HCT116 (cell line): ENCODE data around the gene CEACAM18. TPM values are rescaled to one million over a fixed set of nuclear protein-coding genes. Genes with fewer than 3 reads are reported as not detected.

Source experiments
- ATAC-seq: fragments of 200-7000 bp; cut with Tn5 transposase; 2 replicates; pipeline ENCODE4 v1.9.1; 2020; ENCODE audit warnings: mild to moderate bottlenecking, moderate library complexity
- BruUV-seq: library from RNA; stranded (reverse); fragments of 400-500 nt; replicated peaks from 2 replicates; lab custom pipeline; 2021; lab: Mats Ljungman, UMichigan
- CTCF ChIA-PET: fragments of 300-600 bp; sonication (Branson Sonifier 250); formaldehyde crosslinking; loops from one replicate; lab custom pipeline; 2021; ENCODE audit warnings: antibody characterized with exemption; lab: Charles Lee
- POLR2A ChIA-PET: fragments of 300-600, 350-600 bp; sonication (Branson Sonifier 250); formaldehyde crosslinking; loops from one replicate; lab custom pipeline; 2021; ENCODE audit warnings: antibody characterized with exemption; lab: Charles Lee
- RAD21 ChIA-PET, 2 experiments: fragments of 300-600 bp; sonication (Branson Sonifier 250); formaldehyde crosslinking; loops; one replicate each; lab custom pipeline; 2023; ENCODE audit warnings: low total read pairs in 2 of 2; ENCODE audit not compliant: uncharacterized antibody in 2 of 2, unreplicated experiment in 2 of 2, low non-redundant PET in 1 of 2; lab: Charles Lee
- DNase-seq: peaks from one replicate; pipeline ENCODE4 v3.0.0-alpha.2; 2010; ENCODE audit warnings: low read depth, low spot score
- H2AFZ ChIP-seq: fragments of 200-600 bp; shearing (Covaris generic), sonication (generic); 2 replicates; pipeline ENCODE4 v1.6.1; 2017; ENCODE audit warnings: low read depth, mixed run types, mixed read lengths, antibody characterized with exemption, low read length; ENCODE audit not compliant: poor library complexity, severe bottlenecking
- H3K27ac ChIP-seq: 2 replicates; pipeline ENCODE4 v1.5.1; 2012; ENCODE audit warnings: low read depth, low read length
- H3K27me3 ChIP-seq: fragments of 200-600 bp; sonication (generic); 2 replicates; pipeline ENCODE4 v1.6.1; 2016; ENCODE audit warnings: mixed run types, low read length, mixed read lengths; ENCODE audit not compliant: insufficient read depth
- H3K36me3 ChIP-seq, 2 experiments: fragments of 200-500 bp in 1 of 2; fragments of 200-600 bp in 1 of 2; sonication (Bioruptor generic) in 1 of 2; sonication (generic) in 1 of 2; 2 replicates each; pipeline versions ENCODE4 v1.5.1 to v1.6.1; 2014 to 2016; ENCODE audit warnings: low read length in 2 of 2, inconsistent platforms in 1 of 2, mixed read lengths in 1 of 2, mixed run types in 1 of 2; ENCODE audit not compliant: insufficient read depth in 2 of 2, control insufficient read depth in 1 of 2
- H3K4me1 ChIP-seq, 2 experiments: fragments of 200-600 bp in 1 of 2; sonication (generic) in 1 of 2; 2 replicates each; pipeline versions ENCODE4 v1.5.1 to v1.6.1; 2012 to 2017; ENCODE audit warnings: low read length in 2 of 2, inconsistent platforms in 1 of 2, mild to moderate bottlenecking in 1 of 2, mixed read lengths in 1 of 2, mixed run types in 1 of 2, moderate library complexity in 1 of 2; ENCODE audit not compliant: insufficient read depth in 2 of 2, control insufficient read depth in 1 of 2
- H3K4me2 ChIP-seq: fragments of 200-600 bp; sonication (generic); 2 replicates; pipeline ENCODE4 v1.6.1; 2017; ENCODE audit warnings: mixed run types, low read length, mixed read lengths
- H3K4me3 ChIP-seq, 2 experiments: fragments of 200-600 bp in 1 of 2; sonication (generic) in 1 of 2; replicated peaks in 1 of 2; 2 replicates each; pipeline ENCODE4 v1.5.1; 2011 to 2016; ENCODE audit warnings: low read length in 2 of 2, control low read depth in 1 of 2, low read depth in 1 of 2, mild to moderate bottlenecking in 1 of 2, mixed read lengths in 1 of 2, mixed run types in 1 of 2
- H3K79me2 ChIP-seq: fragments of 200-600 bp; sonication (generic); 2 replicates; pipeline ENCODE4 v1.6.1; 2017; ENCODE audit warnings: mild to moderate bottlenecking, mixed run types, low read length, moderate library complexity, mixed read lengths; ENCODE audit not compliant: insufficient read depth
- H3K9ac ChIP-seq: fragments of 200-600 bp; sonication (generic); 2 replicates; pipeline ENCODE4 v1.6.1; 2016; ENCODE audit warnings: low read length, mixed read lengths
- H3K9me2 ChIP-seq: fragments of 200-600 bp; sonication (generic), shearing (Covaris generic); 2 replicates; pipeline ENCODE4 v1.6.1; 2017; ENCODE audit warnings: mixed run types, mild to moderate bottlenecking, moderate library complexity; ENCODE audit not compliant: insufficient read depth
- H3K9me3 ChIP-seq, 2 experiments: fragments of 200-500 bp in 1 of 2; fragments of 200-600 bp in 1 of 2; sonication (Bioruptor generic) in 1 of 2; sonication (generic) in 1 of 2; 2 replicates each; pipeline ENCODE4 v1.6.1; 2014 to 2017; ENCODE audit warnings: low read length in 2 of 2, mixed read lengths in 2 of 2, inconsistent platforms in 1 of 2, low read depth in 1 of 2, mild to moderate bottlenecking in 1 of 2, mixed run types in 1 of 2, moderate library complexity in 1 of 2; ENCODE audit not compliant: control insufficient read depth in 1 of 2, insufficient read depth in 1 of 2
- H4K20me1 ChIP-seq: fragments of 200-600 bp; sonication (generic), shearing (Covaris generic); 2 replicates; pipeline ENCODE4 v1.6.1; 2017; ENCODE audit warnings: mixed run types, mild to moderate bottlenecking, moderate library complexity; ENCODE audit not compliant: insufficient read depth
- CEBPB ChIP-seq: IDR thresholded peaks from 2 replicates; pipeline ENCODE4 v1.6.1; 2012; ENCODE audit warnings: low read depth
- EGR1 ChIP-seq: IDR thresholded peaks from 2 replicates; pipeline ENCODE4 v1.6.1; 2012; ENCODE audit warnings: low read depth
- ELF1 ChIP-seq: IDR thresholded peaks from 2 replicates; pipeline ENCODE4 v1.6.1; 2012; ENCODE audit warnings: low read depth, borderline replicate concordance
- EZH2phosphoT487 ChIP-seq: fragments of 200-600 bp; IDR thresholded peaks from 2 replicates; pipeline ENCODE4 v1.6.1; 2018; ENCODE audit warnings: antibody characterized with exemption, borderline replicate concordance
- JUND ChIP-seq: IDR thresholded peaks from 2 replicates; pipeline ENCODE4 v1.6.1; 2012
- SRF ChIP-seq: IDR thresholded peaks from 2 replicates; pipeline ENCODE4 v1.6.1; 2012; ENCODE audit warnings: low read depth
- TCF7L2 ChIP-seq: IDR thresholded peaks from 2 replicates; pipeline ENCODE4 v1.7.0; 2011; ENCODE audit warnings: borderline replicate concordance, inconsistent platforms; ENCODE audit not compliant: insufficient read depth, insufficient read length; ENCODE audit errors: extremely low read depth
- YY1 ChIP-seq: IDR thresholded peaks from 2 replicates; pipeline ENCODE4 v1.6.1; 2011; ENCODE audit warnings: low read length, low read depth, moderate library complexity, mild to moderate bottlenecking; ENCODE audit not compliant: insufficient replicate concordance; ENCODE audit errors: extremely low read depth
- ZFX ChIP-seq: fragments of 450-650 bp; IDR thresholded peaks from 2 replicates; pipeline ENCODE4 v1.6.1; 2017
- ZNF274 ChIP-seq: fragments of 200-500 bp; sonication (Bioruptor generic); IDR thresholded peaks from 2 replicates; pipeline ENCODE4 v1.6.1; 2014; ENCODE audit warnings: mild to moderate bottlenecking, low read depth, low read length, inconsistent platforms
- intact Hi-C: fragments of 100-400 bp; cut with micrococcal nuclease; formaldehyde crosslinking; loops from 2 replicates; pipeline ENCODE4 v1.10.0; 2022
- total RNA-seq: library from RNA; stranded (reverse); gene quantifications from one replicate; pipeline ENCODE4 v1.2.1, GENCODE V29; 2021; ENCODE audit not compliant: unreplicated experiment
- TF ChIP-seq, protein P1 (sequence below): IDR thresholded peaks from 2 replicates; pipeline ENCODE4 v1.6.1; 2012; ENCODE audit warnings: low read depth
- TF ChIP-seq, protein P2 (sequence below): IDR thresholded peaks from 2 replicates; pipeline ENCODE4 v1.6.1; 2012

CEACAM18 gene
- total RNA-seq, 1 experiment from 2014 or later = not detected

DNA sequence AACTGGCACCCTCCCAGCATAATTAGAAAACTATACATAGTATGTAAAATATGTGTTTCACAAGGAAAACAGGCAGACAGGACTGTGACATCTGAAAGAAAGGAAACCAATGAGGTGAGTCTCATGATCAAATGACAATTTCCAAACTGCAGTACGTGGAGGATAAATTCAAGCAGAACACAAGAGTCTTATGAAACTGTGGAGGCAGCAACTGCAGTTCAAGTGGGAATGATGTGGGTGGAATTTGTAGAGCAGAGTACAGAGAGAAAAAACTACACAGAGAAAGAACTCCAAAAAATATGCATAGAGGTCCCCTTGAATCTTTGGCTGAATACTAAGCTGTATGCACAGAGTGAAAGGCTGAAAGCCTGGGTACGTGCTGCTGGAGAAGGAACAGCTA lies 43.4 kb downstream of the CEACAM18 start:
- no peak overlapping the region for H3K27ac ChIP-seq
- RAD21 ChIA-PET = no interaction called here
- no peak overlapping the region for H3K4me2 ChIP-seq
- POLR2A ChIA-PET = no interaction called here
- no peak overlapping the region for H3K4me3 ChIP-seq
- H3K4me1 ChIP-seq = no peaks in the 10 kb centered on the region
- H3K27me3 ChIP-seq = peaks cover 26% of the 10 kb centered on the region
- H3K9me3 ChIP-seq = no peaks in the 10 kb centered on the region; a peak in 1 of 4 replicates
- no TSS peak for BruUV-seq
- no peaks in the 10 kb centered on the region for H3K36me3 ChIP-seq
- H3K79me2 ChIP-seq = no peaks in the 10 kb centered on the region
- CTCF ChIA-PET = no interaction called here
- TF ChIP-seq TCF7L2 (no peak), ZFX (no peak), JUND (no peak), ELF1 (no peak), YY1 (no peak), SRF (no peak), CEBPB (no peak), EZH2phosphoT487 (no peak), EGR1 (no peak), ZNF274 (no peak)
- TF ChIP-seq, protein P1, sequence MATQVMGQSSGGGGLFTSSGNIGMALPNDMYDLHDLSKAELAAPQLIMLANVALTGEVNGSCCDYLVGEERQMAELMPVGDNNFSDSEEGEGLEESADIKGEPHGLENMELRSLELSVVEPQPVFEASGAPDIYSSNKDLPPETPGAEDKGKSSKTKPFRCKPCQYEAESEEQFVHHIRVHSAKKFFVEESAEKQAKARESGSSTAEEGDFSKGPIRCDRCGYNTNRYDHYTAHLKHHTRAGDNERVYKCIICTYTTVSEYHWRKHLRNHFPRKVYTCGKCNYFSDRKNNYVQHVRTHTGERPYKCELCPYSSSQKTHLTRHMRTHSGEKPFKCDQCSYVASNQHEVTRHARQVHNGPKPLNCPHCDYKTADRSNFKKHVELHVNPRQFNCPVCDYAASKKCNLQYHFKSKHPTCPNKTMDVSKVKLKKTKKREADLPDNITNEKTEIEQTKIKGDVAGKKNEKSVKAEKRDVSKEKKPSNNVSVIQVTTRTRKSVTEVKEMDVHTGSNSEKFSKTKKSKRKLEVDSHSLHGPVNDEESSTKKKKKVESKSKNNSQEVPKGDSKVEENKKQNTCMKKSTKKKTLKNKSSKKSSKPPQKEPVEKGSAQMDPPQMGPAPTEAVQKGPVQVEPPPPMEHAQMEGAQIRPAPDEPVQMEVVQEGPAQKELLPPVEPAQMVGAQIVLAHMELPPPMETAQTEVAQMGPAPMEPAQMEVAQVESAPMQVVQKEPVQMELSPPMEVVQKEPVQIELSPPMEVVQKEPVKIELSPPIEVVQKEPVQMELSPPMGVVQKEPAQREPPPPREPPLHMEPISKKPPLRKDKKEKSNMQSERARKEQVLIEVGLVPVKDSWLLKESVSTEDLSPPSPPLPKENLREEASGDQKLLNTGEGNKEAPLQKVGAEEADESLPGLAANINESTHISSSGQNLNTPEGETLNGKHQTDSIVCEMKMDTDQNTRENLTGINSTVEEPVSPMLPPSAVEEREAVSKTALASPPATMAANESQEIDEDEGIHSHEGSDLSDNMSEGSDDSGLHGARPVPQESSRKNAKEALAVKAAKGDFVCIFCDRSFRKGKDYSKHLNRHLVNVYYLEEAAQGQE = no peak
- TF ChIP-seq, protein P2, sequence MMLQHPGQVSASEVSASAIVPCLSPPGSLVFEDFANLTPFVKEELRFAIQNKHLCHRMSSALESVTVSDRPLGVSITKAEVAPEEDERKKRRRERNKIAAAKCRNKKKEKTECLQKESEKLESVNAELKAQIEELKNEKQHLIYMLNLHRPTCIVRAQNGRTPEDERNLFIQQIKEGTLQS = no peak
- TF ChIP-seq, all 23 proteins: peak for 0
- Histone ChIP-seq H2AFZ (no peak overlapping the region), H3K9me2 (no peaks in the 10 kb centered on the region), H3K9ac (no peak overlapping the region), H4K20me1 (no peaks in the 10 kb centered on the region)
- intact Hi-C loops = no loop called here
- no peak for ATAC-seq
- DNase-seq = no peak
